Common myeloid progenitor, CD34-positive (primary cell): ENCODE measurements around the gene GUCA2A.

ENCODE experiments used
- CTCF ChIA-PET: fragments of 350-600 bp; sonication (Branson Sonifier 250); formaldehyde crosslinking; loops from one replicate; lab custom pipeline; 2021; ENCODE audit warnings: antibody characterized with exemption; lab: Charles Lee
- POLR2A ChIA-PET: fragments of 350-600 bp; sonication (Branson Sonifier 250); formaldehyde crosslinking; loops from one replicate; lab custom pipeline; 2021; ENCODE audit warnings: antibody characterized with exemption; lab: Charles Lee
- DNase-seq, 3 donors: peaks; one replicate each; pipeline versions ENCODE4 v3.0.0 to v3.0.0-alpha.2; 2013
- H3K27ac ChIP-seq, 2 experiments: 1 replicate in 1 of 2; 2 replicates in 1 of 2; pipeline ENCODE4 v1.7.0; 2013; ENCODE audit warnings: inconsistent platforms in 2 of 2, low read length in 2 of 2, mild to moderate bottlenecking in 2 of 2, low read depth in 1 of 2, moderate library complexity in 1 of 2; ENCODE audit not compliant: severe bottlenecking in 2 of 2, insufficient read depth in 1 of 2, poor library complexity in 1 of 2
- H3K27me3 ChIP-seq, 5 experiments: replicated peaks in 2 of 5; 1 replicate in 3 of 5; 2 replicates in 2 of 5; pipeline versions ENCODE4 v1.6.1 to v1.7.0; 2013; ENCODE audit warnings: low read length in 4 of 5, mild to moderate bottlenecking in 2 of 5, moderate library complexity in 2 of 5, inconsistent platforms in 1 of 5; ENCODE audit not compliant: insufficient read depth in 5 of 5, control insufficient read depth in 4 of 5
- H3K36me3 ChIP-seq, 4 experiments: 1 replicate in 2 of 4; 2 replicates in 2 of 4; pipeline versions ENCODE4 v1.6.1 to v1.7.0; 2013; ENCODE audit warnings: low read length in 3 of 4, control low read depth in 1 of 4, mild to moderate bottlenecking in 1 of 4; ENCODE audit not compliant: control insufficient read depth in 4 of 4, insufficient read depth in 4 of 4
- H3K4me1 ChIP-seq, 4 experiments: 1 replicate in 3 of 4; 2 replicates in 1 of 4; pipeline versions ENCODE4 v1.6.1 to v1.7.1; 2013; ENCODE audit warnings: low read length in 3 of 4, mild to moderate bottlenecking in 3 of 4, control low read depth in 1 of 4, inconsistent platforms in 1 of 4, moderate library complexity in 1 of 4; ENCODE audit not compliant: control insufficient read depth in 4 of 4, insufficient read depth in 4 of 4; ENCODE audit errors: control extremely low read depth in 1 of 4
- H3K4me3 ChIP-seq, 7 experiments: 1 replicate in 4 of 7; 2 replicates in 3 of 7; pipeline versions ENCODE4 v1.5.1 to v1.7.0; 2013; ENCODE audit warnings: mild to moderate bottlenecking in 7 of 7, low read length in 6 of 7, moderate library complexity in 6 of 7, inconsistent platforms in 2 of 7, low read depth in 2 of 7, control low read depth in 1 of 7; ENCODE audit not compliant: insufficient read depth in 4 of 7, control insufficient read depth in 1 of 7; ENCODE audit errors: extremely low read depth in 1 of 7
- H3K9me3 ChIP-seq, 5 experiments: 1 replicate in 4 of 5; 2 replicates in 1 of 5; pipeline versions ENCODE4 v1.6.1 to v1.7.1; 2013; ENCODE audit warnings: low read length in 4 of 5, mild to moderate bottlenecking in 2 of 5, inconsistent platforms in 1 of 5, low read depth in 1 of 5, moderate library complexity in 1 of 5; ENCODE audit not compliant: control insufficient read depth in 4 of 5, insufficient read depth in 2 of 5; ENCODE audit errors: control extremely low read depth in 1 of 5
- WGBS: methylation state at CpG from one replicate; pipeline ENCODE4 v1.1.5; 2013; ENCODE audit not compliant: insufficient coverage; 5-methylcytosine and 5-hydroxymethylcytosine counted together

Gene GUCA2A

GRCh38 chr1:42165511-42166210 lies 1.1 kb upstream of the GUCA2A start:
- no peak for DNase-seq
- CTCF ChIA-PET, result interaction anchor here (6.6 kb wide), 1 partner anchor 7 kb away, joined by 53 read pairs; no protein-coding TSS in a partner anchor
- Histone ChIP-seq H3K9me3 (peaks cover 0 to 7% (median 2%) of the 10 kb centered on the region in 5 experiments), H3K4me1 (peaks cover 0 to 8% (median 5%) of the 10 kb centered on the region in 4 experiments), H3K27me3 (no peaks in the 10 kb centered on the region), H3K27ac (no peak overlapping the region), H3K4me3 (no peak overlapping the region), H3K36me3 (no peaks in the 10 kb centered on the region)
- WGBS, result 95% methylated on average over 10 of the region's 12 CpGs
- POLR2A ChIA-PET, result interaction anchor here (0.7 kb wide), 1 partner anchor 574 kb away, joined by 3 read pairs; the partner anchor contains the start of gene CLDN19

- no peak for DNase-seq
- POLR2A ChIA-PET, result no interaction called here
- peaks cover 0 to 8% (median 5%) of the 10 kb centered on the region in 4 experiments for H3K4me1 ChIP-seq
- H3K36me3 ChIP-seq, result no peaks in the 10 kb centered on the region
- no peak overlapping the region for H3K27ac ChIP-seq
- no peak overlapping the region for H3K4me3 ChIP-seq
- no peaks in the 10 kb centered on the region for H3K27me3 ChIP-seq
- CTCF ChIA-PET, result interaction anchor here (6.6 kb wide), 1 partner anchor 9 kb away, joined by 53 read pairs; no protein-coding TSS in a partner anchor
- WGBS, result 91% methylated on average over 14 of the region's 16 CpGs
- H3K9me3 ChIP-seq, result peaks cover 0 to 12% (median 2%) of the 10 kb centered on the region in 5 experiments
Observed at GRCh38 chr1:42163536-42164503, 725 bp downstream of the GUCA2A start.

- no peak for DNase-seq
- Histone ChIP-seq H3K36me3 (no peaks in the 10 kb centered on the region), H3K27me3 (no peaks in the 10 kb centered on the region), H3K4me1 (peaks cover 0 to 8% (median 5%) of the 10 kb centered on the region in 4 experiments), H3K27ac (no peak overlapping the region), H3K4me3 (no peak overlapping the region), H3K9me3 (peaks cover 0 to 12% (median 2%) of the 10 kb centered on the region in 5 experiments)
- 100% methylated on average over 2 of the region's 2 CpGs for WGBS
- ChIA-PET POLR2A (no interaction called here), CTCF (interaction anchor here (0.8 to 6.6 kb wide), 3 partner anchors 9 to 14 kb away, joined by 3 to 53 read pairs (median 3); no protein-coding TSS in a partner anchor)
Observed at GRCh38 chr1:42163114-42163513, 1.4 kb downstream of the GUCA2A start.

GRCh38 chr1:42162181-42162580 lies 2.4 kb downstream of the GUCA2A start:
- CTCF ChIA-PET, result interaction anchor here (0.8 to 6.6 kb wide), 3 partner anchors 10 to 15 kb away, joined by 3 to 53 read pairs (median 3); no protein-coding TSS in a partner anchor
- Histone ChIP-seq H3K36me3 (no peaks in the 10 kb centered on the region), H3K27me3 (no peaks in the 10 kb centered on the region), H3K27ac (no peak overlapping the region), H3K4me1 (peaks cover 0 to 11% (median 6%) of the 10 kb centered on the region in 4 experiments), H3K4me3 (no peak overlapping the region), H3K9me3 (peaks cover 0 to 12% (median 2%) of the 10 kb centered on the region in 5 experiments)
- POLR2A ChIA-PET, result no interaction called here
- no peak for DNase-seq
- 86% methylated on average over 4 of the region's 5 CpGs for WGBS

- no peak overlapping the region for H3K4me3 ChIP-seq
- ChIA-PET CTCF (interaction anchor here (1.0 to 3.4 kb wide), 4 partner anchors 11 to 584 kb away, joined by 3 to 23 read pairs (median 4); no protein-coding TSS in a partner anchor), POLR2A (interaction anchor here (0.6 kb wide), 1 partner anchor 883 kb away, joined by 3 read pairs; no protein-coding TSS in a partner anchor)
- peaks cover 0 to 11% (median 4%) of the 10 kb centered on the region in 4 experiments for H3K4me1 ChIP-seq
- no peaks in the 10 kb centered on the region for H3K27me3 ChIP-seq
- H3K9me3 ChIP-seq, result peaks cover 0 to 12% (median 2%) of the 10 kb centered on the region in 5 experiments
- H3K36me3 ChIP-seq, result no peaks in the 10 kb centered on the region
- DNase-seq, result no peak
- no CpG with 5 or more reads among the region's 2 CpGs for WGBS
- no peak overlapping the region for H3K27ac ChIP-seq
Observed at GRCh38 chr1:42158189-42158588, 6.4 kb downstream of the GUCA2A start.

- Histone ChIP-seq H3K36me3 (no peaks in the 10 kb centered on the region), H3K4me3 (no peak overlapping the region), H3K9me3 (peaks cover 0 to 12% (median 2%) of the 10 kb centered on the region in 5 experiments), H3K27me3 (no peaks in the 10 kb centered on the region), H3K27ac (no peak overlapping the region), H3K4me1 (peaks cover 0 to 11% (median 4%) of the 10 kb centered on the region in 4 experiments)
- DNase-seq, result peak; percentile 71 to 88 (median 80)
- 20% methylated on average over 6 of the region's 7 CpGs for WGBS
- ChIA-PET POLR2A (no interaction called here), CTCF (interaction anchor here (0.8 to 3.4 kb wide), 6 partner anchors 9 to 584 kb away, joined by 3 to 23 read pairs (median 4); no protein-coding TSS in a partner anchor)
Observed at GRCh38 chr1:42157667-42158066, 6.9 kb downstream of the GUCA2A start.
